Measurements from ENCODE around the gene PFKFB3.
"Not testable (repeated sequence)": the region's sequence is repeated elsewhere in the genome, so short reads cannot be mapped to it uniquely, and the experiment has no call there.

The PFKFB3 gene

DNA sequence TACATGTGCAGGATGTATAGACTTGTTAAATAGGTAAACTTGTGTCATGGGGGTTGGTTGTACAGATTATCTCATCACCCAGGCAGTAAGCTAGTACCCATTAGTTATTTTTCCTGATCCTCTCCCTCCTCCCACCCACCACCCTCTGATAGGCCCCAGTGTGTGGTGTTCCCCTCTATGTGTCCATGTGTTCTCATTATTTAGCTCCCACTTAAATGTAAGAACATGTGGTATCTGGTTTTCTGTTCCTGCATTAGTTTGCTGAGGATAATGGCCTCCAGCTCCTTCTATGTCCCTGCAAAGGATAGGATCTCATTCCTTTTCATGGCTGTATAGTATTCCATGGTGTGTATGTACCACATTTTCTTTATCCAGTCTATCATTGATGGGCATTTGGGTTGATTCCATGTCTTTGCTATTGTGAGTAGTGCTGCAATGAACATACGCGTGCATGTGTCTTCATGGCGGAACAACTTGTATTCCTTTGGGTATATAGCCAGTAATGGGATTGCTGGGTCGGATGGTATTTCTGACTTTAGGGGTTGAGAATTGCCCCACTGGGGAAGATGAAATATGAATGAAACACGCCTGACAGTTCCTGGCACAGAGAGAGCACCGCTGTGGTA is 36.0 kb downstream of the PFKFB3 start:
- H3K9ac ChIP-seq (ENCODE audit: low read depth, low read length); H3K27ac ChIP-seq (ENCODE audit: low read depth, low read length): not testable (repeated sequence)

DNA sequence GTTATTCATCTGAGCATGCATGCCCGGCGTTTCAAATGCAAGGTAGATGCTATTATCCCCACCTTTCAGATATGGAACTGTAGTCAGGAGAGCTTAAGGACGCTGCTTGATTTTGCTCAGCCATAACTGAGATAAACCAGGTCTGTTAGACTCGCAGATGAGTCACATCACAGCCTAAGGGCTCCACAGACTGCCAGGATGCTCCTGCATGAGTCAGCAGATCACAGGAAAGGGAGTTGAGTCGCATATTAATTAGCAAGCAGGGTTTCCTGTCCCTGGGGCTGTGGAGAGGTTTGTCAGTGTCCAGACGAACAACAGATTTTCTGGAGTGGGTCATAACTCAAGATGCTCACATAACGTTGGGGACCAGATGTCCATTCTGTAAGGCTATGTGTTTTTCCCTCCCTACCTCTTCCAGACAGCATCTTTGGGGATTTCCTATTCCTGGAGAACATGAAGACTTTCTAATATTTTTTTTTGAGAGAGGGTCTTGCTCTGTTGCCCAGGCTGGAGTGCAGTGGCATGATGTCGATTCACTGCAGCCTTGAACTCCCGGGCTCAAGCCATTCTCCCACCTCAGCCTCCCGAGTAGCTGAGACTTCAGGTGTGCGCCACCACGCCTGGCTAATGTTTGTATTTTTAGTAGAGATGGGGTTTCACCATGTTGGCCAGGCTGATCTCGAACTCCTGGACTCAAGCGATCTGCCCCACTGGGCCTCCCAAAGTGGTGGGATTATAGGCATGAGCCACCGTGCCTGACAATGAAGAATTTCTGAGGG is 36.7 kb downstream of the PFKFB3 start:
- Histone ChIP-seq H3K9ac (ENCODE audit: low read depth, low read length) (no peak overlapping the region), H3K4me3 (ENCODE audit: low read depth, low read length) (no peak overlapping the region), H3K36me3 (ENCODE audit: control insufficient read depth, insufficient read depth, low read length) (peaks cover 3% of the 10 kb centered on the region), H3K4me1 (ENCODE audit: control insufficient read depth, insufficient read depth, low read length) (no peaks in the 10 kb centered on the region), H3K27me3 (ENCODE audit: control insufficient read depth, insufficient read depth, low read length) (no peaks in the 10 kb centered on the region), H3K27ac (ENCODE audit: low read depth, low read length) (no peak overlapping the region), H3K9me3 (ENCODE audit: control insufficient read depth, insufficient read depth, low read length) (no peaks in the 10 kb centered on the region)

More for the DNA sequence above, 36.0 kb downstream of the PFKFB3 start:
- not testable (repeated sequence) for H3K27me3 ChIP-seq (ENCODE audit: control insufficient read depth, insufficient read depth, low read length); H3K4me3 ChIP-seq (ENCODE audit: low read depth, low read length); H3K9me3 ChIP-seq (ENCODE audit: control insufficient read depth, insufficient read depth, low read length); H3K4me1 ChIP-seq (ENCODE audit: control insufficient read depth, insufficient read depth, low read length)
- peaks cover 10% of the 10 kb centered on the region for H3K36me3 ChIP-seq (ENCODE audit: control insufficient read depth, insufficient read depth, low read length)

DNA sequence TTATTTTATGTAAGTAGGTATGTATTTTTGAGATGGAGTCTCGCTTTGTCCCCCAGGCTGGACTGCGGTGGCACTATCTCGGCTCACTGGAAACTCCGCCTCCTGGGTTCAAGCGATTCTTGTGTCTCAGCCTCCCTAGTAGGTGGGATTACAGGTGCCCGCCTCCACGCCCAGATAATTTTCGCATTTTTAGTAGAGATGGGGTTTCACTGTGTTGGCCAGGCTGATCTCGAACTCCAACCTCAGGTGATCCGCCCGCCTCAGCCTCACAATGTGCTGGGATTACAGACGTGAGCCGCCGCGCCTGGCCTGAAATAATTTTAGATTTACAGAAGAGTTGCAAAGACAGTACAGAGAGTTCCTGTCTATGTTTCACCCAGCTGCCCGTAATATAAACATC is 37.5 kb downstream of the PFKFB3 start:
- H3K9ac ChIP-seq (ENCODE audit: low read depth, low read length), result no peak overlapping the region
- H3K27ac ChIP-seq (ENCODE audit: low read depth, low read length), result no peak overlapping the region
- no peaks in the 10 kb centered on the region for H3K9me3 ChIP-seq (ENCODE audit: control insufficient read depth, insufficient read depth, low read length)
- no peaks in the 10 kb centered on the region for H3K4me1 ChIP-seq (ENCODE audit: control insufficient read depth, insufficient read depth, low read length)
- H3K27me3 ChIP-seq (ENCODE audit: control insufficient read depth, insufficient read depth, low read length), result no peaks in the 10 kb centered on the region
- no peaks in the 10 kb centered on the region for H3K36me3 ChIP-seq (ENCODE audit: control insufficient read depth, insufficient read depth, low read length)
- H3K4me3 ChIP-seq (ENCODE audit: low read depth, low read length), result no peak overlapping the region

DNA sequence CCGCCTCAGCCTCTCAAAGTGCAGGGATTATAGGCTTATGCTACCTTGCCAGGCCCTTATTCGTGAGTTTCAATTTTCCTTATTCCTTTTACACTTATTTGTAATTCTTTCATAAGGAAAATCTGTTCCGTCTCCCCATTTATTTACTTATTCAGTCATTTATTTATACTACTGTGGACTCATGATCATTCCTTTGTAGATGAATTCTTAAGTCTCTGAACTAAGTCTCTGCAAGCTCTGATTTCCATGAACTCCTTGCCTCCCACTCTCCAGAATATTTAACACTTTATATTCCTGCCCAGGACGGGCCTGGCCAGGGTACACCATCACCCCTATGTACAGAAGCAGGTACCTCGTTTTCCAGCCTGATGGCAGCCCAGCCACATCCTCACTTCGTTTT is 39.4 kb downstream of the PFKFB3 start:
- Histone ChIP-seq H3K27ac (ENCODE audit: low read depth, low read length) (no peak overlapping the region), H3K9me3 (ENCODE audit: control insufficient read depth, insufficient read depth, low read length) (no peaks in the 10 kb centered on the region), H3K9ac (ENCODE audit: low read depth, low read length) (no peak overlapping the region), H3K27me3 (ENCODE audit: control insufficient read depth, insufficient read depth, low read length) (no peaks in the 10 kb centered on the region), H3K4me1 (ENCODE audit: control insufficient read depth, insufficient read depth, low read length) (no peaks in the 10 kb centered on the region), H3K4me3 (ENCODE audit: low read depth, low read length) (no peak overlapping the region), H3K36me3 (ENCODE audit: control insufficient read depth, insufficient read depth, low read length) (no peaks in the 10 kb centered on the region)

DNA sequence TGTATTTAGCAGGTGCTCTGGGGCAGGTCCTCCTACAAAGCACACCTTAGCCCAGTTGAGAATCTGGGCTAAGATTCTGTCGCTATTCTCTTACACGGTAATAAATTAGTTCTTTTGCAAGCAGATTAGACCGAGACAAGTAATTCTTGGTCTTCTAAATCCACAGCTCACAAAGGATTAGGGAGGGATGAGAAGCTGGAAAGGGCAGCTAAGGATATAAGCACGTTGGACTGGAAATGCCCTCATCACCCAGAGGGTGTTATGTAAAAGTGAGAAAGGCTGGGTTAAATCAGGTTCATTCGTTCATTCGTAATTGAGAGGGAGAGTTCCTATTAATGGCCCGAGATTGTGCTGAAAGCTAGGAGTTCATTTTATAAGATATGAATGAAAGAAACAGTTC is 41.8 kb downstream of the PFKFB3 start:
- H3K4me3 ChIP-seq (ENCODE audit: low read depth, low read length), result no peak overlapping the region
- H3K27ac ChIP-seq (ENCODE audit: low read depth, low read length), result no peak overlapping the region
- H3K36me3 ChIP-seq (ENCODE audit: control insufficient read depth, insufficient read depth, low read length), result no peaks in the 10 kb centered on the region
- H3K27me3 ChIP-seq (ENCODE audit: control insufficient read depth, insufficient read depth, low read length), result no peaks in the 10 kb centered on the region
- H3K9ac ChIP-seq (ENCODE audit: low read depth, low read length), result no peak overlapping the region
- H3K9me3 ChIP-seq (ENCODE audit: control insufficient read depth, insufficient read depth, low read length), result no peaks in the 10 kb centered on the region
- no peaks in the 10 kb centered on the region for H3K4me1 ChIP-seq (ENCODE audit: control insufficient read depth, insufficient read depth, low read length)

DNA sequence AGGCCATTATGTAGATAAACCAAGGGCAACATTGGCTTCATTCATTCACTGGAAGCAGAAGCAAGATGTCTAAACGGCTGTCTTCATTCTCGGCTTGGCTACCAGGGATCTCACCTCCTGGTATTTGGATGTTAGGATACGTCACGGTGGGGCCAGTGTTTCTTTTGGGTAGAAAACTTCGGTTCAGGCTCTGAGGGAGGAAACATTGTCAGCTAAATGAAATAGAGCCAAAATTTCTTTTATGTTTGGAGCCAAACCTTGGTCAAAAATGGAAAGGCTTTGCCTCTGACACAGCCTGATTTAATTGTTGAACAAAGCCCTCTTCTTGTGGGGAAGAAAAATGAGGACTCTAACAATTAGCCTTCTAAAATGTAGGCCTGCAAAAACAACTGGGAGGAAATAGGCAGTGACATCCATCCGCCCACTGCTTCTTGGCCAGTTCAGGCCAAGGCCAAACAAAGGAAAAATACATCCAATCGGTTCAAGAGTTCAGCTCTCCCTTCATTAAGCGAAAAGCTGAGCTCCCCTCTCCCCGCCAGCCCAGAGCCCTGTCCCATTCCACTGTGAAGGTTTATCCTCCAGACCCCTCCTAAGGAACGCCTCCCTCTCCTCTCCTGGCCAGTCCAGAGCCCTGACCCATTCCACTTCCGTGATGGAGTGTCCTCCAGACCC is 44.4 kb downstream of the PFKFB3 start:
- Histone ChIP-seq H3K9me3 (ENCODE audit: control insufficient read depth, insufficient read depth, low read length) (no peaks in the 10 kb centered on the region), H3K9ac (ENCODE audit: low read depth, low read length) (no peak overlapping the region), H3K4me1 (ENCODE audit: control insufficient read depth, insufficient read depth, low read length) (no peaks in the 10 kb centered on the region), H3K36me3 (ENCODE audit: control insufficient read depth, insufficient read depth, low read length) (no peaks in the 10 kb centered on the region), H3K27ac (ENCODE audit: low read depth, low read length) (no peak overlapping the region), H3K27me3 (ENCODE audit: control insufficient read depth, insufficient read depth, low read length) (no peaks in the 10 kb centered on the region), H3K4me3 (ENCODE audit: low read depth, low read length) (no peak overlapping the region)

DNA sequence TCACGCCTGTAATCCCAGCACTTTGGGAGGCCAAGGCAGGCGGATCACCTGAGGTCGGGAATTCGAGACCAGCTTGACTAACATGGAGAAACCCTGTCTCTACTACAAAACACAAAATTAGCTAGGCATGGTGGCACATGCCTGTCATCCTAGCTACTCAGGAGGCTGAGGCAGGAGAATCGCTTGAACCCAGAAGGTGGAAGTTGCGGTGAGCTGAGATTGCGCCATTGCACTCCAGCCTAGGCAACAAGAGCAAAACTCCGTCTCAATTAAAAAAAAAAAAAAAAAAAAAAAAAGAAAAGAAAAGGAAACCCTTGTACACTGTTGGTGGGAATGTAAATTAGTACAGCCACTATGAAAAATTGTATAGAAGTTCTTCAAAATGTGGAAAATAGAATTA is 46.2 kb downstream of the PFKFB3 start:
- not testable (repeated sequence) for H3K9ac ChIP-seq (ENCODE audit: low read depth, low read length); H3K27me3 ChIP-seq (ENCODE audit: control insufficient read depth, insufficient read depth, low read length); H3K27ac ChIP-seq (ENCODE audit: low read depth, low read length); H3K9me3 ChIP-seq (ENCODE audit: control insufficient read depth, insufficient read depth, low read length); H3K4me3 ChIP-seq (ENCODE audit: low read depth, low read length); H3K4me1 ChIP-seq (ENCODE audit: control insufficient read depth, insufficient read depth, low read length); H3K36me3 ChIP-seq (ENCODE audit: control insufficient read depth, insufficient read depth, low read length)

DNA sequence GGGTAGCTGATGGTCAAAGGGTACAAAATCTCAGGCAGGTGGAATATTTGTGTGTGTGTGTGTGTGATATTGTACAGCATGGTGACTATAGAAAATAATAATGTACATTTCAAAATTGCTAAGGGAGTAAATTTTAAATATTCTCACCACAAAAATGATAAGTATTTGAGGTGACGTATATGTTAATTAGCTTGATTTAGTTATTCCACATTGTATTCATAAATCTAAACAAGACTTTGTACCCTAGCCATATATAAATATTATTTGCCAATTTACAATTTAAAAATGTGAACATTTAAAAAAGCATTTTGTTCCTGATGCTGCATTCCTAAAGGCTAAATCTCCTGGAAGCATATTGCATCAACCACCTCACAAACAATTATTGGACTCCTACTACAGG is 47.0 kb downstream of the PFKFB3 start:
- no peak overlapping the region for H3K27ac ChIP-seq (ENCODE audit: low read depth, low read length)
- H3K36me3 ChIP-seq (ENCODE audit: control insufficient read depth, insufficient read depth, low read length), result no peaks in the 10 kb centered on the region
- no peak overlapping the region for H3K9ac ChIP-seq (ENCODE audit: low read depth, low read length)

DNA sequence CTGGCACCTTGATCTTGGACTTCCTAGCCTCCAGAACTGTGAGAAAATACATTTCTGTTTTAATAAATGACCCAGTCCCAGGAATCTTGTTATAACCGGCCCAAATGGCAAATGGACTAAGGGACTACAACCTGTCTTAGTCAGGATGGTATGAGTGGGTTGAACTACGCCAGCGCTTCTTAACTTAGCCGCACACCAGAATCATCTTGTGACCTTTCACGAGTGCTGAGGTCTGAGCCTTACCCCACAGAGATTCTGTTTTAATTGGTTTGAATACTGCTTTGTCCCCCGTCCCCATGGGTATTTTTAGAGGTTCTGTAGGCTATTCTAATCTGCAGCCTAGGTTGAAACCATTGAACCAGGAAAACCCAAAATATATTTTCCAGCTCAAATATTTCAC is 48.0 kb downstream of the PFKFB3 start:
- Histone ChIP-seq H3K4me1 (ENCODE audit: control insufficient read depth, insufficient read depth, low read length) (no peaks in the 10 kb centered on the region), H3K9me3 (ENCODE audit: control insufficient read depth, insufficient read depth, low read length) (no peaks in the 10 kb centered on the region), H3K36me3 (ENCODE audit: control insufficient read depth, insufficient read depth, low read length) (no peaks in the 10 kb centered on the region), H3K4me3 (ENCODE audit: low read depth, low read length) (no peak overlapping the region), H3K27ac (ENCODE audit: low read depth, low read length) (no peak overlapping the region), H3K27me3 (ENCODE audit: control insufficient read depth, insufficient read depth, low read length) (no peaks in the 10 kb centered on the region), H3K9ac (ENCODE audit: low read depth, low read length) (no peak overlapping the region)

More for the DNA sequence above, 47.0 kb downstream of the PFKFB3 start:
- Histone ChIP-seq H3K9me3 (ENCODE audit: control insufficient read depth, insufficient read depth, low read length) (no peaks in the 10 kb centered on the region), H3K4me3 (ENCODE audit: low read depth, low read length) (no peak overlapping the region), H3K4me1 (ENCODE audit: control insufficient read depth, insufficient read depth, low read length) (no peaks in the 10 kb centered on the region), H3K27me3 (ENCODE audit: control insufficient read depth, insufficient read depth, low read length) (no peaks in the 10 kb centered on the region)

DNA sequence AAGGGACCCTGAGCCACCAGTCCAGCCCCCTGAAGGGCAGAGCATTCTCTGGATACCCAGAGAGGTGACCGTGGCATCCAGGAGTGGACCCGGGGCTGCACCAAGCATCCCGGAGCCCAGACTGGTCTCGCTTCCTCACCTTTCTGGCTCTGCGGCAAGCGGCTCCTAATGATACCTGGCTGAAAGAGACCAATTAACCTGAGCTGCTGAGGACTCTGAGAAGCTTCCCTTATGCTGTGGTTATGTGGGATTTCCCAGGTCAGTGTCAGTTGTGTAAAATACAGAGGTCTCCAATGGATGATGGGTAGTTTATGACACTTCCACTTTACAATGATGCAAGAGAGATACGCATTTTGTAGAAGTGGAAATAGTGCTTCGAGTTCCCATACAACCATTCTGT is 51.5 kb downstream of the PFKFB3 start:
- no peaks in the 10 kb centered on the region for H3K4me1 ChIP-seq (ENCODE audit: control insufficient read depth, insufficient read depth, low read length)
- no peak overlapping the region for H3K27ac ChIP-seq (ENCODE audit: low read depth, low read length)
- H3K27me3 ChIP-seq (ENCODE audit: control insufficient read depth, insufficient read depth, low read length), result no peaks in the 10 kb centered on the region
- no peaks in the 10 kb centered on the region for H3K9me3 ChIP-seq (ENCODE audit: control insufficient read depth, insufficient read depth, low read length)
- H3K9ac ChIP-seq (ENCODE audit: low read depth, low read length), result no peak overlapping the region
- H3K36me3 ChIP-seq (ENCODE audit: control insufficient read depth, insufficient read depth, low read length), result no peaks in the 10 kb centered on the region
- no peak overlapping the region for H3K4me3 ChIP-seq (ENCODE audit: low read depth, low read length)

DNA sequence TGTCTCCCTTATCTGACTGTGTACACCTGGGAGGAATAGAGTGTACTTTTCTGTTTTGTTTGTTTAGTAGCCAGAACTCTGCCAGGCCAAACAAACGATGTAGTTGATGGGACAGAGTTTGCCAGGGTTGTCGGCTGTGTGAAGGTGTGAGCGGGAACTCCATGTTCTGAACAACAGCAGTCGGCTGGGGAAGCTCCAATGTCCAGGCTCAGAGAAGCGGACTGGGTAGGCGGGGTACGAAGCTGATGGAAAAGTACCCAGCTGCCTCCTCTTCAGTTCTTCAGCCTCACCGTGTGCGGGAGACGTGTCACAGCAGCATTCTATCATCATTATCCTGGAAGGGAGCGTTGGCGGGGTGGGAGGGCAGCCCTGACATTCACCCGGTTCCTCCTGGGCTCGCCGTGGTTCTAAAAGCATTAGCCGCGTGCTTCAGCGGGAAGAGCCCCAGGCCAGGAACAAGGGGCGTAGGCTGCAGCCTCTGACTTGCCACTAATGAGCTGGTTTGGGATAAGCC is 52.9 kb downstream of the PFKFB3 start:
- Histone ChIP-seq H3K9ac (ENCODE audit: low read depth, low read length) (no peak overlapping the region), H3K27ac (ENCODE audit: low read depth, low read length) (no peak overlapping the region), H3K36me3 (ENCODE audit: control insufficient read depth, insufficient read depth, low read length) (no peaks in the 10 kb centered on the region), H3K27me3 (ENCODE audit: control insufficient read depth, insufficient read depth, low read length) (no peaks in the 10 kb centered on the region), H3K4me3 (ENCODE audit: low read depth, low read length) (no peak overlapping the region), H3K4me1 (ENCODE audit: control insufficient read depth, insufficient read depth, low read length) (no peaks in the 10 kb centered on the region), H3K9me3 (ENCODE audit: control insufficient read depth, insufficient read depth, low read length) (0 out of 2 replicates have a peak, but pooled peaks cover 3% of the 10 kb centered on the region)

Data from HUES48 (cell line).